Limb (tissue), 2 donors: ENCODE results near the gene HNRNPH1.

ENCODE experiments used
- DNase-seq, 2 donors: peaks; one replicate each; pipeline ENCODE4 v3.0.0-alpha.2; 2016; ENCODE audit errors: extremely low spot score in 2 of 2

The HNRNPH1 gene

DNA sequence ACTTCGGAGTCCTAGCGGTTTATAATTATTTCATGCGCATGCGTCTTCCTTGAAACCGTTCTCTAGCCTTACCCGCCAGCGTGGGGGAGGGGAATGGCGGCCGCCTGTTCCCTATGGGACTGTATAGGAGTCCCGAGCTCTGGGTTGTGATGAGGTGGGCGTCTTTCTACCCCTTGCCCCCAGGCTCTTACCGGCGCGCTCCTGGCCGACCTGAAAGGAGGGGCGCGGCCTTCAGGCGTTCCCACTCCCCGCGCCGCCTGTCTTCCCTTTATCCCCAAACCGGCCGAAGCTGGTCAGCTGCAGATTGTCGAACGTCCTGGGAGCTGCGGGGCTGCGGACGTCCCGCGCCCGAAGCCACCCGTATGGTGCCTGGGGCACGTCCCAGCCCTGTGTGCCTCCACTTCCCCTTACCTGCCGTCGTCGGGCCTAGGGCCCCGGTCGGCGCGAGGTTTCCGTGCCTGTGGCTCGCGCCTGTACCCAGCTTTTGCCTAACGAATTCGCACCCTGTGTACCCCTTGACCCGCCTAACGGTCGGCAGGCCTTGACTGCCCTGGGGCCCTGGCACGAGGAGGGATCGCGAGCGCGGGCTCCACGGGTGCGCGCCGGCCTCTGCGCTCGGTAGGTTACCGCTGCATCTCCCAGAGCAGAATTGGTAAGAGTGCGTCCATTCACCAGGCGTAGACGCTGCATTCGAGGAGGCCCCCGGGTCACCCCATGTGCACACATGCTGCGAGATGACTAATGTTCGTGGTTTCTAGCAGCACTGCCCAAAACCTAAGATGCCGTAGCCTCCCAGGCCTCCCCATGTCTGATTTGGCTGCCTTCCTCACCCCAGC lies 653 bp upstream of the HNRNPH1 start:
- no peak for DNase-seq

DNA sequence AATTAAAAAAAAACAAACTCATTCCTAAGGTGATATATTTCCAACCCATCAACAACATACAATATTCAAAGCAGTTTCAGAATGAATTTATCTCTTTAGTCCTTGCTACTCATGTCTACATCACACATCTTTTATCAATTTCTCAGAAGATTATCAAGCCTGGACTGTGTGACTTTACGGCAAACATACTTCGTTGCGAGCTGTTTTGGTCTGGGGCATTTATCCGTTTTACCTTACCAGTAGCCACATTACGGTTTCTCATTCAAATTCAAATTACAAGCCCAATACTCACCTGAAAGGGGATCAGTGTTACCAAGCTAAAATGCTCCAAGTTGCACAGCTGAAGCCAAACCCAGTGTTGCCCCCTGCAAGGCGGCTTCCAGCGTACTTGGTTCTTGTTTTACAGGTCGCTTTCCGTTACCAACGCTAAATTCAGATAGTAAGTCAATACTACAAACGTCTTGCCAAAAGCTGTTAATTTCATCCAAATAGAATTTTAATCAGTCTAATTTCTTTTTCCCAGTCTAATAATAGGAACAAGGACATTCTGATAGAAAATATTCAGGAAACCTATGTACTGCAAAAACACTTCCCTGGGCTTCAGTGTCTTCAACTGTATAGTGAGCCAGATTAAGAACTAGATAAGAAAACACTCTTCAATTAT lies 1.8 kb downstream of the HNRNPH1 start:
- DNase-seq, result no peak

GRCh38 chr5:179620703-179621350 lies 2.6 kb downstream of the HNRNPH1 start:
- DNase-seq, result no peak

DNA sequence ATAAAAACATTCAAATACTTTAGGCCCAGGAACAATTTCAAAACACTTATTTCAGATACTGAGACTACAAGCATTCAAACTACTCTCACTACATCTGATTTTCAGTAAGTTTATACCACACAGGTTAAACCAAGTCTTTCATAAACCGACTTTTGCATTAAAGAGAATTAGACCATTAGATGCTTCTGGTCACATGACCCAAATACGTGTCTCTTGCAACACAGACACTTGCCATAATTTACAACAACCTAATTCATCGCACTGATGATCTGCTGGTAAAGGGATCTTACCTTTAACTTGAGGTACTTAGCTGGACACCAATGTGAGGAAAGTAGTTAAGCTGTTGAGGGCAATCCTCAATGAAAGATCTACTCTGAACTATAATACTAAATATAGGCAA lies 3.2 kb downstream of the HNRNPH1 start:
- DNase-seq, result no peak

- no peak for DNase-seq
Observed at GRCh38 chr5:179619776-179620175, 3.7 kb downstream of the HNRNPH1 start.

GRCh38 chr5:179618923-179619554 lies 4.4 kb downstream of the HNRNPH1 start:
- DNase-seq, result no peak

GRCh38 chr5:179617930-179618329 lies 5.5 kb downstream of the HNRNPH1 start:
- DNase-seq, result no peak

DNA sequence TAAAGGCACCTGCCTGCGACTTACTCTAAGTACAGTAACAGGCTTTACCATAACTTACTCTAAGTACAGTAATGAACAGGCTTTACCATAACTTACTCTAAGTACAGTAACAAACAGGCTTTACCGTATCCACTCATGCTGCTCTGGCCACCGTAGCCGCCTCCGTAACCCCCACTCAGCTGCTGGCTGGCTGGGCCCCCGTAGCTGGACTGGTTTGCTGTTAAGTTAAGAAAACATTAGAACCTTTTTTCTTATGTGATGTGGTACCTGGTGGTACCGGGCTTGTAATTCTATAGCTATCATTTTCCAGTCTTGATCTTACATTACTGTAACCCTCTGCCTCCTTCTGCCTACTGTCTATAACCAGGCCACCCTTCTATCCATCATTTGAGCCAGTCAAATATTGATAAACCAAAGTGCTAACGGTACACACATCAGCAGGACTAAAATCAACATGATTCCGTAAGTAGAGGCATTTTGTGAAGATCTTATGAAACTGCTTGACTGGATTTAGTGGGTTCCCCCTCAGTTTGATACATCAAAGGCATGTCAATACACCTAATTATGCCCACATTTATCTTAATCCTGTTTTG lies 7.4 kb downstream of the HNRNPH1 start:
- DNase-seq, result no peak

GRCh38 chr5:179615203-179615602 lies 8.3 kb downstream of the HNRNPH1 start:
- no peak for DNase-seq

GRCh38 chr5:179614745-179615144 lies 8.7 kb downstream of the HNRNPH1 start:
- no peak for DNase-seq

DNA sequence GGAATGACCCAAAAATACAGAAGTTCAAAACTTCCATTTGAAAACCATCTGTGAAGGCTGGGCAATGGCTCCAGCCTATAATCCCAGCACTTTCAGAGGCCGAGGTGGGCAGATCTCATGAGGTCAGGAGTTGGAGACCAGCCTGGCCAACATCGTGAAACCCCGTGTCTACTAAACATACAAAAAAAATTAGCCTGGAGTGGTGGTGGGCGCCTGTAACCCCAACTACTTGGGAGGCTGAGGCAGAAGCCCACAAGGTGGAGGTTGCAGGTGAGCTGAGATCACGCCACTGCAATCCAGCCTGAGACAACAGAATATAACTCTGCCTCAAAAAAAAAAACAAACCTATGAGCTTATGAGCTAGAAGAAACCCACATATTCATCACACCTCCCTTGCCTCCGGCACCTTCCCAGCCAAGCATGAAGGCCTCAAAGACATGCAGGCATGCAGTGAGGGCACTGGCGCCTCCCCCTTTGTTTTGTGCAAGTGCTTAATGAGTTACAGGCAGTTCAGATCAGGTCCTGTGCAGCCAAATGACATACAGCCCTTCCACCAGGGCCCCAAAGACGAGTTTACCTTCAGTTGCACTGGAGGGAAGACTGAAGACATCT lies 9.9 kb downstream of the HNRNPH1 start:
- no peak for DNase-seq

DNA sequence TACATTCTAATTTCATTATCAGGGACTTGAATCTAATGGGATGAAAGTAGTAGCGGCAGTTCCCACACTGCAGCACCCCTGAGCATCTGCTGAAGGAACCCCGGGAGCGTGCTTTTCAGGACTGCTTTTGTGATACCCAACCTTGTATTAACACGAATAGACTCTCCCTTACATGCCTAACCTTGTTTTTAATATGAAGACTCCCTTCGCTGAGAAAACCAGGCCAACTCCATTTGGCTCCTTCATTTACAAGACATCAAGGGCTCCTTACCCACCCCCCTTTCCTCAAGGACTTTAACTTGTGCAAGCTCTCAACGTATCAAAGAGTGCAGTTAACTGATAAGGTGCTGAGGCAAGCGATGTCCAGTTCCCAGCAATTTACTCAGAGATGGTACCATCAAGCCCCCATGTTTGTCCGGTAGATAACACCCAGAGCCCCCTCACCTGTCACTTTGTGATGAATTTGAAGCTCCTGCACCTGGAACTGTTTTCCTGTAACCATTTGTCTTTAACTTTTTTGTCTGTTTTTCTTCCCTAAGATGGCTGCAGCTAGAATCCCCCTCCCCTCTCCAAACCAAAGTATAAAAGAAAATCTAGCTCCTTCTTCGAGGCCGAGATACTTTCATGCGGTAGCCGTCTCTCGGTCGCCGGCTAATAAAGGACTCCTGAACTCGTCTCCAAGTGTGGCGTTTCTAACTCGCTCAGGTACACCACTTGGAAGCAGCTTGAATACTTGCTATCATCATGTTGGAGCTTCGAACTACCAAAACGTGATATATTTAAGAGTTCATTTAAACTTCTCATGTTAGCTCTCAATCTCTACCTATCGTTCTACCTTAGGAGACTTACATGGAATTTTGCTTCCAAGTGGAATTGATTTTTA lies 10.7 kb downstream of the HNRNPH1 start:
- no peak for DNase-seq

- no peak for DNase-seq
Observed at GRCh38 chr5:179610903-179611265, 12.6 kb downstream of the HNRNPH1 start.

DNA sequence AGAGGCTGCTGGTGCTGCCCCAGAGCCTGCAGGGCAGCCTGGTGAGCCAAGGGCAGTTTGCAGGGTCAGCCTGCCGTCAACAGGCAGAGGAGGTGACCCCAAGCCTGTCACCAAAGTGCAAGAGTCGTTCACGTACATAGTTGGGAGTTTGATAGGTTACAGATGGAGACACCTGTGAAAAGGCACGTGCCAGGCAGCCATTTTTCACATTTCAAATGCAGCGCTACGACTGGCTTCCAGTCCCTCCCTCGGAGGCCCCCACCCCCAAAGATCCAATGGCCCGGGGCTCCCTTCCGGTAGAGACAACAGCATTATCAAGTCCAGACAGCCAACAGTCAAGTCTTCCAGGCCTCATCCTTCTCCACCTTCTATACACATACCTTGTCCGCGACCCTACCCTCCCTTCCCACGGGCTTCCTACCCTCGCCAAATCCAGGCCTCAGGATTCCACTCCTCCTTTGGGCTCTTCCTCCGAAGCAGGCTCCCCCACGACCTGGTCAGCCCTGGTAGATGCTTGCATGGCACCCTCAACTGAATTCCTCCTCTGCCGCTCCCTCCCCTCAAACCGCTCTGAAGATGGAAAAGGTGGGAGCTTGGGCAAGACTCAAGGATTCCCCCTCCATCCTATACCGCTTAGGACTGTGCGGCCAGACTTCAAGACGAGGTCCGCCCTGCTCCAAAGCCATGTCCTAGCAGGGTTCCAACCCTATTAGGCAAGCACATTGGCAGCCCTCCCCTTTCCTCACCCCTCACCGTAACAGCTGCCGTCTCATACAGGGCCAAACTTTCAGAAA lies 13.2 kb downstream of the HNRNPH1 start:
- DNase-seq, result no peak

DNA sequence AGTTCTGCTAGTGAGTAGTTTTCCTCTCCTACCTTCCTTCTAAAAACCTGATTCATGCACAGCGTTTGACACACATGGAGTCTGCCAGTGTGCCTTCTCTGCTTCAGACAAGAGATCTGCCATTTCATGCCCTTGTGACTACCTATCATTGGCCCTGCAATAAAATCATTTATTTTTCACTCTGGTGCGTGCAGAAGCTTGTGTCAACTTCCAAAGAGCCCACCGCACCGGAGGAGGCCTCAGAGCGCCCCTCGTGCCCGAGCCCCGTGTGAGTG lies 13.7 kb downstream of the HNRNPH1 start:
- DNase-seq, result no peak

- DNase-seq, result no peak
Observed at GRCh38 chr5:179608131-179608581, 15.3 kb downstream of the HNRNPH1 start.

- DNase-seq, result no peak
Observed at GRCh38 chr5:179607160-179607931, 16.1 kb downstream of the HNRNPH1 start.

GRCh38 chr5:179606910-179607159 lies 16.6 kb downstream of the HNRNPH1 start:
- DNase-seq, result no peak
